Hippocampal formation (tissue), 2 donors: ENCODE measurements around the gene ADD2.

Experiments used
- DNase-seq, 2 donors: peaks; one replicate each; lab custom pipeline; 2025; lab: John Stamatoyannopoulos, UW

Gene ADD2

DNA sequence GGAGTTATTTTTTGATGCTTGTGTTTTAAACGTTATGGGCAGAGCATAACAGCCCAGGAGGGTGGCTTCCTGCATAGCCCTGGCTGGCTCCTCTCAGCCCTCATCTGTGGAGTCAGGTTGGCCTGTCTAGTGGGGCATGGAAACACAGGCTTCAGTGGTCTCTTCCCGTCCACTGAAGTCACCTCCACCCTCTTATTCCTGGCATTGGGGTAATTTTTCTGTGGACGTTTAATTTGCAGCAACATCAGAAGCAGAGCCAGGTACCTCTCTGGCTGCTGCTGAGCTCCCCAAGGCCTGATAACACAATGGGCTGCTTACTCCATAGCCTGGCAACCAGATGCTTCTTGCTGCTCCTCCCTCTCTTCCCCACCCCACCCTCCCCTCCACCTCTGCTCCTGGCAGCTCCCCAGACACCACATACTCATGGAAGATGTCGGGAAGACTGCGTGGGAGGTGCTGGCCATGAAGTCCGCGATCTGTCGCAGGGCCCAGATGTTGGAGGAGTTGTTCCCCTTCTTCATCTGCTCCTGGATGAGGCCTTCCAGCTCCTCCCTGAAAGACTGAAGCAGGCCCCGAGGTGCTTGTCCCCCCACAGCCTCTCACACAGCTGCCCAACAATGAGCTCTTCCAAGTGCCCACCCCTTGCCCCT lies 64.0 kb downstream of the ADD2 start:
- DNase-seq: no peak

- DNase-seq: no peak
Observed at GRCh38 chr2:70702711-70703395, 65.1 kb downstream of the ADD2 start.

- DNase-seq: no peak
Observed at GRCh38 chr2:70698847-70699246, 69.2 kb downstream of the ADD2 start.

DNA sequence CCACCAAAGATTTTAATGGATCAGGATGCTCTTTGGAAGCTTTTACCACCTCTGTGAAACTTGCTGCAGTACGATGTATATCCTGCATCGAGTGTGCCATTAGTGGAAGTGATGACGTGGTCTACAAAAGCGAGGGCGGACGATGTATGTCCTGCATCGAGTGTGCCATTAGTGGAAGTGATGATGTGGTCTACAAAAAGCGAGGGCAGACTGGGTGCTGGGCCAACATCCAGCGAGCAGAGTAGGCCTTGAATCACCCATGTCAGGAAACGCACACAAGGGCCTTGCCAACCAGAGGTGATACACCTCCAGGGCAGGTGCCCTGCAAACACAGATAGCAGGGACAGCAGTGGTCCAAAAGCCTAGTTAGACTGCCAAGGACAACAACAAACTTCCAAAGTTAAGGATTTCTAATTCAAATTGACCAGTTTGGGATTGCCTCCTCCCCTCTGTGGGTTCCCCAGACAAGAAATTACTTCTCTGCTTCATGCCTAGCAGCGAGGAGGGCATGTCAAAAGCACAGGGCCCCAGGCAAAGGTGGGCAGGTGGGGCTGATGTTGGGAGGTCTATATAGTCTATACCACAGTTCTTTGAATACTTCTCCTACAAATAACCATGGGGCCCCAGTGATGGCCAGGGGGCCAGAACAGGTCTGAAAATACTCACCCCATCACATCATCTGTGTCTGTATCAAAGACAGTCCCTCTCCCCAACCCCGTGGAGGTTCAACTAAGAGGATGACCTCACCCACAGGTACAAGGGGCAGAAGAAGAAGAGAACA lies 70.2 kb downstream of the ADD2 start:
- no peak for DNase-seq

DNA sequence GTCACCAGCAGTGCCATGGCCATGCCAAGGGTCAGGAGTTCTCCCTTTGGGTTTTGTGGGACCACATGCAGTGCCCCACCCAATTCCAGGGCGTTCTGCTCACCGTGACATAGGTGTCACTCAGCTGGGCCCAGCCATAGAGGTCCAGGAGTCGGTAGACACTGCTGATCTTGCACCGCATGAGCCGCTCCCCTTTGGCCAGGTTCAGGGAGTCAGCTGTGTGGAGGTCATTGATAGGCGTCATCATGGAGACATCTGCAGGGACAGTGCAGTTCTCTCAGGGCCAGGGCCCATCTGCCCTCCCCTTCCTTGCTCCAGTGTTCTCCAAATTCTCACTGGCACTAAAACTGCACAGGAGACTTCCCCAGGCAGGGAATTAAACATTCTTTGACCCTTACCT lies 71.9 kb downstream of the ADD2 start:
- no peak for DNase-seq

DNA sequence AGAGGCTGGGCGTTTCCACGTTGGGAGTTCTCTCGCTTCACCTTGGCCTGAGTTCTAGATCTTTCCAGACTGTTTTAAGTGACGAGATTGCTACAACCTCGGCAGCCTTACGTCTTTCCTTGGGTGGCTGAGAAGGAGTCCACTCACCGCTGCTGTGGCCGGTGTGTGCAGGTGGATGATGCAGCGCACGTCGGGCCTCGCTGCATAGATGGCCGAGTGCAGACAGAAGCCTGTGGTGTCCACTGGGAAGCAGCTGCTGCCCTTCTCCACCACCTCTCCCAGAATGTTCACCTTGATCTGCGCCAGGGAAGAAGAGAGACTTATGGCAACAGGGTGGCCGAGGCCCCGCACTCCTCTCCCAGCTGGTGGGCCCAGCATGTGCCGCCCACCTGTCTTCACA lies 75.7 kb downstream of the ADD2 start:
- DNase-seq: no peak

GRCh38 chr2:70691497-70692140 lies 76.4 kb downstream of the ADD2 start:
- DNase-seq: no peak

DNA sequence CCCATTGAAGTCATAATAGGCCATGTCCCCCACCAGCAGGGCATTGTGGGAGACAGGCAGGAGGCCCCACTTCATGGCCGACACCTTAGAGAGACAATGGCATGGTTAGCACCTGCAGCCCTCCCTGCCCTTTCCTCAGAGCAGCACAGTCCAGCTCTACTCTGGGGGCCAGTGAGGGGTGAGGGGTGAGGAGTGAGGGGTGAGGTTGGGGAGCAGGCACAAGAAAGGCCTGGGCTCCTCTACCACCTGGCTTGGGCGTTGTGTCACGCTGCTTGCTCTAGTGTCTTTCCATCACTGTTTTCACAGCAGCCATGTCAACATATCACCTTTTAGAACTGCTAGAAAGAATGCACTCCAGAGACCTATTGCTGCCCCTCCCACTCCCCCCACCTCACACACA lies 77.2 kb downstream of the ADD2 start:
- no peak for DNase-seq

DNA sequence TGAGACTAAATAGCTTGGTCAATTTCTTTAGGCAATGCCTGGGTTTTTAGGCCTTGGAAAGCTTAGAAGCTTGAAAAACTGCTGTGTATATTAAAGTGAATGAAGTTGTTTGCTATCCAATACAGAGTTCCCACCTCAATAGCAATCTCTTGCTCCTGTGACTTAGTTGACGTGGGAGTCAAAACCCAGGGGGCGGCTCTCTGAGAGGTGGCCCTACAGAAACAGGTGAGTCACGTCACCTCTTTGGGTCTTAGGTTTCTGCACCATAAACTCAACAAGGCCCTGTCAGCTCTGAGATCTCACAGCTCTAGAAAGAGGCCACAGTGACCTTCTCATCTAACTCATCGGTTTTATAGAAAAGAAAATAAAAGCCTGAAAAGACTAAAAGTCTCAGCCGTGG lies 79.6 kb downstream of the ADD2 start:
- DNase-seq: no peak

DNA sequence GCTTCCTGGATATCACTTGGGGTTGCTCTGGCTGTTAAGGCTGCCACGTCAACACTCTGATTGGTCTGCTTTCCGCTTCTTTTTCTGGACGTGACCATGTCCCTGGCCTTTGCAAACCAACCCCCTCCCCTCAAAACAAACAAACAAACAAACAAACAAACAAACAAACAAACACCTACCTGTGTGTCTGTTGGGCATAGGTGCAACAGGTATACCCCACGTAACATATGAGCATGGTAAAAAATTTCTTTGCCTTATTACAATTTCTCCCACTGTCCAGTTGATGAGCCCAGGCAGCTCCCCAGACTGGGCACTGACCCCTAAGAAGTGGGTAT lies 80.6 kb downstream of the ADD2 start:
- DNase-seq: no peak

GRCh38 chr2:70686577-70687460 lies 81.2 kb downstream of the ADD2 start:
- no peak for DNase-seq

DNA sequence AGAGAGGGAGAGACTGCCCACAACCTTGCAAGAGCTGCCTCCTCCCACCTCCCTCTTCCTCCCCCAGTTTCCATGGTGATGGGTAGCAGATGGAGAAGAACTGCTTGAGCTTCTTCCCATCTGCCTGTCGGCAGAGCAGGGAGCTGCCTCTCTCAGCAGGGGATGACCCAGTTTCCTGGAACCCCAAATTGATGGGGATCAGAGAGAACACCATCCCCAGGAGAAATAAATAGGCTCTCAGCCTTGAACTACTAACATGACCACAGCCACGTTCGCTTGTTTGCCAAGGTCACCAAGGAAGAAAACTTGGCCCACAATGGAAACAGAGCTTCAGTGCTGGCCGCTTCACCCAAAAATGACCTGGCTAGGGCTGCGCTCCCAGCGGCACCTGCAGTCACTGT lies 82.2 kb downstream of the ADD2 start:
- peak; percentile 16 to 24 for DNase-seq

GRCh38 chr2:70684846-70685622 lies 83.0 kb downstream of the ADD2 start:
- no peak for DNase-seq

GRCh38 chr2:70683455-70683854 lies 84.5 kb downstream of the ADD2 start:
- no peak for DNase-seq

DNA sequence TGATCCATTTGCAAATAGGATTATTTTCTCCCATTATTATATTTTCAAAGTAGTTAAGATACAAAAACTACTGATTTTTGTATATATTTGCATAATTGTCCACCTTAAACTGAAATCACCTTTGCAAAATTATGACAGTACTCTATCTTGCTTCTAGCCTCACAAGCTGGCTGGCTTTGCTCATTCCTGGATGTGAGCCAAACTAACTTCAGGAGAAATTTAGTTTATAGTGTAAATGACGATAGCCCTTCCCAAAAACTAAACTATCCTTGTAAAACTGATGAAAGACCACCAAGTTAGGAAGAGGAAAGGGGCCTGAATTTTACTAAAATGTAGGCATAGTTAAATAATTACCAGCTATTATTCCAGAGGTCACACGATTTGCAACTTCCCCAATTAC lies 87.3 kb downstream of the ADD2 start:
- no peak for DNase-seq

DNA sequence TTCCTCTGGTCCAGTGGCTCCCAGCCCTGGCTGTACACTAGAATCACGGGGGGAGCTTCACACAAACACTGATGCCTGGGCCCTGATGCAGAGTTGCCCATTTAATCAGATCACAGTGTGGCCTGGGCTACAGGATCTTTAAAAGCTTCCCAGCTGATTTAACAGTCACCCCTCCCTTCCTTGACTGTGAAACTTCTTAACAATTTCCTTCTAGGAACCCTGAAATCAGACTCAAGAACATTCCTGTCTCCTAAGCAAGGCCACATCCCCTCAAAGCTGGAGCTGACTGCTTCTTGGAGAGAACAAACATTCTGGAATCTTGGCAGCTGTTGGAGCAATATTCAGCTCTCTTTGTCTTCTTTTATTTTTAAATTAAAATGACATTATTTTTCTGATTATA lies 88.7 kb downstream of the ADD2 start:
- DNase-seq: no peak

DNA sequence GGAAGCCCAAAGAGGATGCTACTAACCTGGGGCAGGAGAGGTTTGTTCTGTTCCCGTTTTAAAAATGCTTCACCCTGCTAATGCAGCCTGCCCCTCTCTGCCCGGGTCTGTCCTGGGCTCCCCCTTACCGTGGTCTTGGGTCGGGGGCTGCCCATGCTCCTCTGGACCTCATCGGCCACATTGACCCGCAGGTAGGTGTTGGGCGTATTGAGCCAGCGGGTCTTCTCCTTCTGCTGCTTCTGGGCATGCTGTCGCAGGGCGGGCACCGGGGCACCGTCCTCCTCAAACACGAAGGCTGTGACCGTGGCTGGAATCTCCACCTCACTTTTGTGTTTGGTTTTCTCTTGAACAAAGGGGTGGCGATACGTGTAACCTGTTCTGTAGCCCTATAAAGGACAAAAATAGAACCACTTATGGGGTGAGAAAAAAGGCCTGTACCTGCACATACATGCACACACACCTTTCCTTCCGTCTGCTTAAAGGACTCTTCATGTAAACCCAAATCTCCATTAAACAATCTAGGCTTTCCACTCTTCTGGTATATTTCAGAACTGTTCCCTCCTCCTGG lies 89.3 kb downstream of the ADD2 start:
- DNase-seq: no peak

DNA sequence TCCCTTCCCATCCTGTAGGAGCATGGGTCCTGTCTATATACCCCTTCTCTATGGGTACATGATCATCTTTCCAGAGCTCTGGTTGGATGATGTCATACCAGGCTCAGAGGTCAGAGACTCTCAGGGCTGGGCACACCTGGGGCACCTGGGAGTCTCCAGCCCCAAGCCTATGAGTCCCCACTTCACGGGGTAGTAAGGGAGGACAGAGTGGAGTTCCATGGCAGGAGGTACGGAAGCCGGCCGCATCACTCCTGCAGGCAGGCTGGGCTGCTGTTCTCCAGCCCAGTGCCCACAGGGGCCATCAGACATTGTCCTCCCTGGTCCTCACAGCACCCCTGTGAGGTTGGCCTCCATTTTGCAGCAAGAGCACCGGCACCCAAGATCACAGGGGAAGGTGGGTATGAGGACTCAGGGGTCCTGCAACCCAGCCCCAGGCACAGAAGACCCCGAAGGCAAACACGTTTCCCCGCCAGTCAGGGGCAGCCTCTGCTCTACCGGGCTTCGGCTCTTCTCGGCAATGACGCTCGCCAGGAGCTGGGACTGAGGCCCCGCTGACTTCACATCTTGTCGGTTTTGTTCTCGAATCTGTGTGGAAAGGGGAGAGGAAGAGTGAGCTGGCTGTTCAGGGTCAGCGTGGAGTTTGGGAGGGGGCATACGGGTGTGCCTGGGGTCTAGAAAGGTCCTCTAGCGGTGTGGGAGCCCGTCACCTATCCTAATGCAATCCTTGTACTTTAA lies 91.5 kb downstream of the ADD2 start:
- no peak for DNase-seq

- DNase-seq: no peak
Observed at GRCh38 chr2:70675862-70676261, 92.1 kb downstream of the ADD2 start.
